Kidney epithelial cell (primary cell): ENCODE results near the gene MYPN. TPM values are rescaled to one million over a fixed set of nuclear protein-coding genes. Genes with fewer than 3 reads are reported as not detected.

Experiments used
- DNase-seq: peaks from one replicate; pipeline ENCODE4 v3.0.0-alpha.2; 2010; ENCODE audit warnings: low read depth
- H3K27me3 ChIP-seq: 2 replicates; pipeline ENCODE4 v1.6.0; 2011; ENCODE audit warnings: low read length; ENCODE audit not compliant: control insufficient read depth, insufficient read depth
- H3K36me3 ChIP-seq: 2 replicates; pipeline ENCODE4 v1.5.1; 2011; ENCODE audit warnings: low read length; ENCODE audit not compliant: control insufficient read depth, insufficient read depth
- H3K4me3 ChIP-seq: 2 replicates; pipeline ENCODE4 v1.5.1; 2011; ENCODE audit warnings: low read depth, mild to moderate bottlenecking, control low read depth, low read length
- total RNA-seq: library from RNA; depleted of rRNA; stranded (reverse); fragments of >200 nt; gene quantifications from 2 replicates; pipeline ENCODE4 v1.2.3, GENCODE V29; 2015
- TF ChIP-seq, protein P1 (sequence below): IDR thresholded peaks from 2 replicates; pipeline ENCODE4 v1.5.1; 2011; ENCODE audit warnings: mild to moderate bottlenecking, moderate library complexity, low read length, control low read depth, inconsistent platforms; ENCODE audit not compliant: insufficient read depth, poor library complexity, severe bottlenecking

MYPN gene
- total RNA-seq, 1 donor from 2014 or later, result 0.04 TPM

DNA sequence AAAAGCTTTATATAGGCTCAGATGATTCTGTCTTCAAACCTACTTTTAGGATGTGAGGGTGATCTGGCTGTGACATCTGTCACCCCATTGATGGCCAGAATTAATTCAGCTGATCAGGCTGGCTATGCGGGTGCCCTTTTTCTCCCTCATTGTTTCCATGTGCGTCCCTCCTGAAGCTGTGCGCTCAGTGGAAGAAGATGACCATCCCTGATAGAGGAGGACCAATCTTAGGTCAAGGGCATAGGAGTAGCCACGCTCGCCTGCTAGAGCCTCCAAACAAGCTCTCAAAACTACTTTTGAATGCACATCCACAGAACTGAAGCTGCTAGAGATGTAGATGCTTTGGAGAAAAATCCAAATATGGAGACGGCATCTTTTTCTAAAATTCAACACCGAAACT lies 48.7 kb downstream of the MYPN start:
- Histone ChIP-seq H3K4me3 (no peak overlapping the region), H3K27me3 (no peaks in the 10 kb centered on the region), H3K36me3 (no peaks in the 10 kb centered on the region)
- no peak for DNase-seq
- TF ChIP-seq, protein P1, sequence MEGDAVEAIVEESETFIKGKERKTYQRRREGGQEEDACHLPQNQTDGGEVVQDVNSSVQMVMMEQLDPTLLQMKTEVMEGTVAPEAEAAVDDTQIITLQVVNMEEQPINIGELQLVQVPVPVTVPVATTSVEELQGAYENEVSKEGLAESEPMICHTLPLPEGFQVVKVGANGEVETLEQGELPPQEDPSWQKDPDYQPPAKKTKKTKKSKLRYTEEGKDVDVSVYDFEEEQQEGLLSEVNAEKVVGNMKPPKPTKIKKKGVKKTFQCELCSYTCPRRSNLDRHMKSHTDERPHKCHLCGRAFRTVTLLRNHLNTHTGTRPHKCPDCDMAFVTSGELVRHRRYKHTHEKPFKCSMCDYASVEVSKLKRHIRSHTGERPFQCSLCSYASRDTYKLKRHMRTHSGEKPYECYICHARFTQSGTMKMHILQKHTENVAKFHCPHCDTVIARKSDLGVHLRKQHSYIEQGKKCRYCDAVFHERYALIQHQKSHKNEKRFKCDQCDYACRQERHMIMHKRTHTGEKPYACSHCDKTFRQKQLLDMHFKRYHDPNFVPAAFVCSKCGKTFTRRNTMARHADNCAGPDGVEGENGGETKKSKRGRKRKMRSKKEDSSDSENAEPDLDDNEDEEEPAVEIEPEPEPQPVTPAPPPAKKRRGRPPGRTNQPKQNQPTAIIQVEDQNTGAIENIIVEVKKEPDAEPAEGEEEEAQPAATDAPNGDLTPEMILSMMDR, result no peak

DNA sequence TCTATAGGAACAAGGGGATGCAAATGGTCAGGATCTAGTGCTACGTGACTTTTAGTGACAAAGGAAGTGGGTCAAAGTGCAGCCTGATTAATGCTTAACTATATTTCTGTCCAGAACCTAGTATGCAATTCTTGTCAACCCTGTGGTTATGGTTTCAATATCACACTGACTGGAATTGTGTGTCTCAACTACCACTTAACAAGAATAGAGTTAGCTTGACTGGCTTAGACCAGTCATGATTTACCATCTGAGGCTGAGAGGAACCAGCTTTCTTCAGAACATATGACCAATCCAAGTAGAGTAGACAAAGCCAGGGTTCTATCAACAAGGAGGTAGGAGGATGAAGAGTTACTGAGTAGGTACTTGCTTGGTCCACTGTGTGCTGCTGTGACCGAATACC lies 54.4 kb downstream of the MYPN start:
- TF ChIP-seq, protein P1, result no peak
- no peak for DNase-seq

DNA sequence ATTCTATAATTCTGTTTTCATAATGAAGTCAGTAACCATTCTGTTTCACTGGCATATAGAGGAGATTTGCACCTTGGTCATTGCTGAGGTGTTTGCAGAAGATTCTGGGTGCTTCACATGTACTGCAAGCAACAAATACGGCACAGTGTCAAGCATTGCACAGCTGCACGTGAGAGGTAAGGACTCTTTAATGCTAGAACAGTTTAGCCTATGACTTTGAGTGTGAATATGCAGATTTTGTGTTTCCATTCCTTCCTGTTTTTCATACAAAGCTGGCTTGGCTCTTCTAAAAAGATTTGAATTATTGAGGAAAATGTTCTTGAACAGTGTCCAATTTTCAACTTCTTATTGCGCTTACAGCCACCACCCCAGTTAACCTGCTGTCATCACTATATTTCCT lies 56.4 kb downstream of the MYPN start:
- TF ChIP-seq, protein P1, result no peak
- Histone ChIP-seq H3K27me3 (no peaks in the 10 kb centered on the region), H3K4me3 (no peak overlapping the region), H3K36me3 (no peaks in the 10 kb centered on the region)
- no peak for DNase-seq

More for the DNA sequence above, 54.4 kb downstream of the MYPN start:
- no peak overlapping the region for H3K4me3 ChIP-seq
- H3K36me3 ChIP-seq, result no peaks in the 10 kb centered on the region
- H3K27me3 ChIP-seq, result no peaks in the 10 kb centered on the region

DNA sequence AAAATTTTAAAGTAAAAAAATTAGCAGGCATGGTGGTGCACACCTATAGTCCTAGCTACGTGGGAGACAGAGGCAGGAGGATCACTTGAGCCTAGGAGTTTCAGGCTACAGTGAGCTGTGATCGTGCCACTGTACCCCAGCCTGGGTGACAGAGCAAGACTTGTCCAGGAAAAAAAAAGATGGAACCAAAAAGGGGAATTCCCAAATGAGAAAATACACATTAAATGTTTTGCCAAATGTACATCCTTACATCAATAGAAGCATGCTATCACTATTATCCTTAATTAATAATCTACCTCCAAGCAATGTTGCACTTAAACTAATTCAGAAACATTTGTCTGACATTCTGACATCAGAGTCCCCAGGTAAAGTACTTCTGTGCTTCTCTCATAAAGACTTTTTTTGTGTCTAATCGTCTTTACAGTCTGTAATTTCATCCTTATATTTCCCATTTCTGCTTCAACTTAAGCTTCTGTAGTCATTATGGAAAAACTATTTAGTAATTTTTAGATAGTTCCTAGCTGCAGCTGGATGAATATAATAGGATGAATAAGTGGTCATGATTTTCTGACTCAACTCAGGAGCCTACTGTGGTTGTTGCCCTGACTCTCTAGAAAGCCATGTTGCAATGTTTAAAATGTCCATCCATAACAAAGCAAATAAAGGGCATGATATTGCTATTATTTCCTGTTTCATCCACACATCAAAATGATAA lies 57.7 kb downstream of the MYPN start:
- H3K27me3 ChIP-seq, result no peaks in the 10 kb centered on the region
- no peak for DNase-seq
- no peaks in the 10 kb centered on the region for H3K36me3 ChIP-seq
- TF ChIP-seq, protein P1, result no peak
- H3K4me3 ChIP-seq, result no peak overlapping the region

DNA sequence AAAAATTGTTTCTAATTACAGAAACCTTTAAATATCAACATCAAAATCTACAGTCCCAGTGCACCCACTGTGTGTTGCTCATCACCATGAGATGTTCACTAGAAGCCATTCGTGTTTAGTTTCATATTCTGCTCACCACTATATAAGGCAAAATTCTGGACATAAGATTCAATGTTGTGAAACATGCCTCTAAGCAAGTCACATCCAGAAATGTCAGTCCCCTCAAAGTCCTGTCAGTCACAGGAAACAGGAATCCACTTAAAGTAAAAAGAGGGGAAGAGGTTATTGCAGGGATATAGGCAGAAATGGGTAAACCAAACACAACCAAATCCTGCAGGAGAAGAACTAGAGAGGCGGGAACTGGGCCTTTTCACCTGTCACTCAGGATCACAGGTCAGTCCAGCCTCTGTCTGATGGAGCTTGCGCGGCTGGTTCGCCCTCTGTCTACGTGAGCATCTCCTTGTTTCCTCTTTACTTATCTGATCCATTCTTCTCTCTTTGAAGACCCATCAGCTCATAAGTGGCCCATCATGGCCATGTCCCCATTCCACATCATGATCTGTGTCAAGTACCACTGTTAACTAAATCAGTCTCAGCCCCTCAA lies 58.4 kb downstream of the MYPN start:
- no peak overlapping the region for H3K4me3 ChIP-seq

More for the DNA sequence above, 58.4 kb downstream of the MYPN start:
- Histone ChIP-seq H3K27me3 (no peaks in the 10 kb centered on the region), H3K36me3 (no peaks in the 10 kb centered on the region)
- TF ChIP-seq, protein P1, result no peak
- no peak for DNase-seq
